GM21447 (cell line): ENCODE data around the gene KRTAP12-1.
"Not testable (repeated sequence)": the region's sequence is repeated elsewhere in the genome, so short reads cannot be mapped to it uniquely, and the experiment has no call there.

Experiments used
- ATAC-seq: cut with Tn5 transposase; IDR thresholded peaks from one replicate; pipeline ENCODE4 v1.9.1; 2021; ENCODE audit not compliant: unreplicated experiment

Gene KRTAP12-1

DNA sequence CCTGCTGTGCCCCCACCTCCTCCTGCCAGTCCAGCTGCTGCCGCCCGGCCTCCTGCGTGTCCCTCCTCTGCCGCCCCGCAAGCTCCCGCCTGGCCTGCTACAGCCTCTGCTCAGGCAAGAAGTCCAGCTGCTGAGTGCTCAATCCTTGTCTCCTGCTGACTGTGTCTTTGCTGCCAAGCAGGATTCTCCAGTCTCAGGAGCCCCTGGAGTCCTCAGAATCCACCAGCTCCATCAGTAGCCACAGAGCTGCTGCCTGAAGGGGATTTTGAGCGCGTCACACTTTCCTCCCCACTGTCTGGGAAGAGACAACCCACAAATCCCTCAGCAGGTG, 34.8 kb downstream of the KRTAP12-1 start:
- ATAC-seq = no peak

DNA sequence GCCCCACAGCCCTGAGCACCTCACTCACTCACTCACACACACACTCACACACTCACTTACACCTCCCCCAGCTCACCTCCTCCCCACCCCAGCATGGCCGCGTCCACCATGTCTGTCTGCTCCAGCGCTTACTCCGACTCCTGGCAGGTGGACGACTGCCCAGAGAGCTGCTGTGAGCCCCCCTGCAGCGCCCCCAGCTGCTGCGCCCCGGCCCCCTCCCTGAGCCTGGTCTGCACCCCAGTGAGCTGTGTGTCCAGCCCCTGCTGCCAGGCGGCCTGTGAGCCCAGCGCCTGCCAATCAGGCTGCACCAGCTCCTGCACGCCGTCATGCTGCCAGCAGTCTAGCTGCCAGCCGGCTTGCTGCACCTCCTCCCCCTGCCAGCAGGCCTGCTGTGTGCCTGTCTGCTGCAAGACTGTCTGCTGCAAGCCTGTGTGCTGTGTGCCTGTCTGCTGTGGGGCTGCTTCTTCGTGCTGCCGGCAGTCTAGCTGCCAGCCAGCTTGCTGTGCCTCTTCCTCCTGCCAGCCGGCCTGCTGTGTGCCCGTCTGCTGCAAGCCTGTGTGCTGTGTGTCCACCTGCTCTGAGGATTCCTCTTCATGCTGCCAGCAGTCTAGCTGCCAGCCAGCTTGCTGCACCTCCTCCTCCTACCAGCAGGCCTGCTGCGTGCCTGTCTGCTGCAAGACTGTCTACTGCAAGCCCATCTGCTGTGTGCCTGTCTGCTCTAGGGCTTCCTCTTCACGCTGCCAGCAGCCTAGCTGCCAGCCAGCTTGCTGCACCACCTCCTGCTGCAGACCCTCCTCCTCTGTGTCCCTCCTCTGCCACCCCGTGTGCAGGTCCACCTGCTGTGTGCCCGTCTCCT, 35.4 kb downstream of the KRTAP12-1 start, which contains the start of gene KRTAP10-11:
TSS of gene KRTAP10-11 (plus strand) at position 49 of the 856 bp plus-strand sequence. CDS start at position 94, 45 bp downstream.
- ATAC-seq = not testable (repeated sequence)

DNA sequence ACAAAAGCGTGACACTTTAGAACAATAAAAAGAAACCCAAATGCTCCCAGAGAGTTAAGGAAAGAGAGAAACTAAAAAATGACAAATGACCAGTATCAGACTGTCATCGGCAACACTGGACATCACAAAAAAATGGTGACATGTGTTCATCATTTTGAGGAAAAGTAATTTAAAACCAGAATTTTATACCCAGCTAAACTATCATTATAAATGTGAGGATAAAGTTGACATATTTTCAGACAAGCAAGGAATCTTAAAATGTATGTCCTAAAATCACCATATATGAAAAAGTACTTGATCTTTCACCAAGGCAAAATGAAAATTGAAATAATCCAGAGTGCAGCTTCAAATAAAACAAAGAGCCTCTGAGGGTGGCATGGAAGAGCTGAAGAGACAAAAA, 37.1 kb downstream of the KRTAP12-1 start:
- no peak for ATAC-seq

DNA sequence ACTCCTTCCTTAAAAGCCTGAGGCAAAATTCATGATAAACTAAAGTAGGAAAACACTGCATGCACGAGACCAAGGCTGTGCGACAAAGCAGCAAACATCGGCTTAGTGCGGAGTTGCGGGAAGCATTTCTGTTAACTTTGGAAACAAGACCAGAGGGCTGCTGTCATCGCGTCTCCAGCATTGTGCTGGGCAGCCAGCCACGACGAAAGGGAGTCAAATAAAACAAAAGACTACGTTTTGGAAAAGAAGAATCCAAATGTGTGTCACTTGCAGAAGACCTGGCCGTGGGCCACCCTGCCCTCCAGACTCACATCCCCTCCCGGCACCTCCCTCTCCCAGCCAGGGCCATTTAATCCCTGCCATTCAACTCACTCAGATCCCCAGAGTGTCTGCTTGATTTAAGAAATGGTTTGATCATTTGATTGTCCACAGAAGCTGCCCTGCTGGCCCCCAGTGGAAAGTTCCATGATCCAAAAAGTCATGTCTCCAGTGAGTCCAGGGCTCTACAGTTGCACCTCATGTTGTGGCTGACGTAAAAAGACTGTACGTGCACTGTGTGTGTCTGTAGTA, 38.1 kb downstream of the KRTAP12-1 start:
- no peak for ATAC-seq

DNA sequence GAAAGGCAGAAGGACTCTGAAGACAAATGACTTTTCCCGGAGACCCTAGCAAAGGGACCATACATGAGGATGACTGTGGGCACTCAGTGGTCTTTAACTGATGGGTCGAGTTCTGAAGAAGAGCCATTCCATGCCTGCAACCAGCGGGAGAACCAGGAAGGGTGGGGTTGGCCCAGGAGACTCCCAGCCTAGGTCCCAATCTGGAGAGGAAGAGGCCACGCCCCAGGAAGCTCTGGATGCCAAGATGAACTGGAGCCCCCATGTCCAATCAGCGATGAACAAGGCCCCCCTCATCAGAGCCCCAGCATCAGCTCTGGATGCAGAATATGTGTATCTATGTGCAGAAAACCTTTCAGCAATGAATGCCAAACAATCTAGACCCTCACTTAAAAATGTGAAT, 41.2 kb downstream of the KRTAP12-1 start:
- no peak for ATAC-seq

DNA sequence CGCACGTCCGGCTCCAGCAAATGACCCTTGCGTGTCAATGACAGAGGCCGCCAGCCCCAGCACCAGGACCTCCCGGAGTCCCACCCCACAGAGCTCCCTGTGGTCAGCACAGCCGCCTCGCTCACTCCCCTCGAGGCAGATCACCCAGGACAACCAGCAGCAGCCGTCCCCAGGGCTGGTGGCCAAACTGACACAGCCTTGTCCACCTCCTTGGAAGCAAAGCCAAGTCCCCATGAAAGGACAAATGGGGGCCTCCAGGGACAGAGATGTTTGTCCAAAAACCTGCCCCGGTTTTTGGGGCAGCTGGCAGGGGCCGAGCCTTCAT, 42.7 kb downstream of the KRTAP12-1 start:
- ATAC-seq = no peak

DNA sequence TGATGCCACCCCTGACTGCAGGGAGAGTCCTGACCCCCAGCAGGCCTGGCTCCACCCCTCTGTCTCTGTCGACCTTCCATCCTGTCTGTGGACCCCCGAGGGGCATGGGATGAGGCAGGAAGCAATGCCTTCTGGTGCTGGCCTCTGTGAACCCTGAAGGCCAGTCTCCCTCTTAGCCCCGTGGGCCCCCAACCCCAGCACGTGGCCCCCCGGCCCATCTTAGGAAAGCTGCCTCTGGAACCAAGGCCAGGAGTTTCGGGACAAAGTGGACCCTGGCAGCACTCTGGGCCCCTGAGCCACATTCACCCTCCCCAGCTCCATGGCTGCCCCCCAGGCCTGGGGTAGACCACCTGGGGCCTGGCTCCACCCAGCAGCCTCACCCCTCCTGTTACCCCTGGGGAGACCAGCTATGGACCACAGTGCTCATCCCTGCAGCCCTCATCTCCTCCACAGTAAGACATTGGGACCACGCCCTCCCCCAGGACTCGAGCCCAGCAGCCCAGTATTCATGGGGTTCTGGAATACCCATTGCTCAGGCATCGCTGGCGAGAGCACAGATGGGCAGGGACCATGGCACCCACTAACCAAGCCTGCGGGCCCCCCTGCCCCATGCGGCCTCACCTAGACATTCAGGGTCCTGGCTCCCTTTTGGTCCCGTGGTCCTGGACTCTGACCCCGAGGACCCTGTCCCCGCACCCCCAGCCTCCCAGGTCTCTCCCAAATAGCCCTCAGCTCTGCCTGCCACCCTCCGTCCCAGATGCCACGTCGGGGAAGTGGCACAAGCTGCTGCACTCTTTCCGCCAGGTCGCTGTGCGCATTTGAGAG, 43.2 kb downstream of the KRTAP12-1 start:
- not testable (repeated sequence) for ATAC-seq

DNA sequence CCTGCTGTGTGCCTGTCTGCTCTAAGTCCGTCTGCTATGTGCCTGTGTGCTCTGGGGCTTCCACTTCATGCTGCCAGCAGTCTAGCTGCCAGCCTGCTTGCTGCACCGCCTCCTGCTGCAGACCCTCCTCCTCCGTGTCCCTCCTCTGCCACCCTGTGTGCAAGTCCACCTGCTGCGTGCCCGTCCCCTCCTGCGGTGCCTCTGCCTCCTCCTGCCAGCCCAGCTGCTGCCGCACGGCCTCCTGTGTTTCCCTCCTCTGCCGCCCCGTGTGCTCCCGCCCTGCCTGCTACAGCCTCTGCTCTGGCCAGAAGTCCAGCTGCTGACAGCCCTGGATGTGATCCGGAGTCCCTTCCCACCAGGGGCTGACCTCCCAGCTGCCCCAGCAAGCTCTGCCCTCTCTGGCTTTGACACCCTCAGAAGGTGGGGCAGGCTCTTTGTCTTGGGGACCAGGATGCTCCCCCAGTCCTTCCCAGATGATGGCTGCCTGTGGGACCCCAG, 44.1 kb downstream of the KRTAP12-1 start:
- not testable (repeated sequence) for ATAC-seq

DNA sequence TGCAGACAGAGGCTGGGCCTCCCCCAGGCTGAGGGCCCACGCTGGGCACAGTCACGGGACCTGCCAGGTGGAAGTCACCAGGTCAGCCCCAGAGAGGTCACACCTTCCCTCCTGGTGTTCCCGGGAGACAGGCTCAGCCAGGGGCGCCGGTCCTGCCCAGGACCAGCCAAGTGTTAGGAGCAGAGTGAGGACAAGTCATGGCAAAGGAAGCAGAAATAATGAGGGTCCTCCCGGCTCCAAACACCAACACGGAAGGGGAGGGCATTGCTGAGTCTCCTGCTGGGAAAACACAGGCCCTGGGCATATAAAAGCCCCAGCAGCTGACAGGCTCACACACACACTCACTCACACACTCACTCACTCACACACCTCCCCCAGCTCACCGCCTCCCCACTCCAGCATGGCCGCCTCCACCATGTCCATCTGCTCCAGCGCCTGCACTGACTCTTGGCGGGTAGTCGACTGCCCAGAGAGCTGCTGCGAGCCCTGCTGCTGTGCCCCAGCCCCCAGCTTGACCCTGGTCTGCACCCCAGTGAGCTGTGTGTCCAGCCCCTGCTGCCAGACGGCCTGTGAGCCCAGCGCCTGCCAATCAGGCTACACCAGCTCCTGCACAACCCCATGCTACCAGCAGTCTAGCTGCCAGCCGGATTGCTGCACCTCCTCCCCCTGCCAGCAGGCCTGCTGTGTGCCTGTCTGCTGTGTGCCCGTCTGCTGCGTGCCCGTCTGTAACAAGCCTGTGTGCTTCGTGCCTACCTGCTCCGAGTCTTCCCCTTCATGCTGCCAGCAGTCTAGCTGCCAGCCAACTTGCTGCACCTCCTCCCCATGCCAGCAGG, 44.7 kb downstream of the KRTAP12-1 start, which contains the start of gene KRTAP10-10:
TSS of gene KRTAP10-10 (plus strand) at position 339 of the 833 bp plus-strand sequence. CDS start at position 401, 62 bp downstream.
- no peak for ATAC-seq

DNA sequence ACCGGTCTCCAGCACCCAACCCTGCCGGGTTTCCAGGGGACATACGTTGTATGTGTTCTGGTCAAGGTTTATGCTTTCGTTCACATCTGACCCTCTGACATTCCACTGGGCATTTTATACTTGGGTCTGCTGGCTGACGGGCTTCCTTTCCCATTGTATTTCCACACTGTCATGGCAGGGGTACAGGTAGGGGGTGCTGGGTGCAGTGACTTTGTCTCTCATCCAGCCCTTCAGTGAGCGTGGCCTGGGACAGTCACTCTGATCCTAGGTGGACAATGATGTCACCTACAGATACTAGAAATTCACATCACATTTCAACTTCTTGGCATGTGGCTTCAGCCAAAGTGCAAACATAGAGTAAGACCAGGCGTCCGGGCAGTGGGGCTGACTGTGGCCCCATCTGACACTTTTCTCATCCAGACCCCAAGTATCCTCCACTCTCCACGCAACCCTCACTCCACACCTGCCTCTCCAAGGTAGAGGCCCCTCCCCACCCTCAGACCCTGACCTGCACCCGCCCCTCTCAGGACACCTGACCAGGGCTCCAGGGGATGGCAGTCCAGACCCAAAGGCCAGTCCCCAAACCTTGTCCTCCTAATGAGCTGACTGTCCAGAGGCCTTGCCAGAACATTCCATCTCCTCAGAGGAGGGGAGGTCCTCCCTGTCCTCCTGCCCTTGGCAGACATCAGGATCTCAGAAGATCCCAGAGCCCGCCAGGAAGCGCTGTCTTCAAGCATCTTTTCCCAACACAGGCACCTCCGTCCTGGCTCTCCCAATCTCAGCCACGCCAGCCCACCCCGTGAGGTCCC, 45.5 kb downstream of the KRTAP12-1 start:
- no peak for ATAC-seq

DNA sequence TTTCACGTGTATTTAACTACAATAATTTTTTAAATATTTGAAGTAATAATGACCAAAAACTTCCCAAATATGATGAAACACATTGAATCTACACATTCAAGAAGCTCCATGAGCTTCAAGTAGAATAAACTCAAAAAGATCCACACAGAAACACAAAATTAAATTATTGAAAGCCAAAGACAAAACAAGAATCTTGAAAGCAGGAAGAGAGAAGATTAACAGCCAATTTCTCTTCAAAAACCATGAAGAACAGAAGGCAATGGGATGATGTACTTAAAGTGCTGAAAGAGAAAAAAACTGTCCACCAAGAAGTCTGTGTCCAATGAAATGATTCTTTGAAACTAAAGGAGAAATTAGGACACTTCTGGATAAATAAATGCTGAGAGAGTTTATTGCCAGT, 49.9 kb downstream of the KRTAP12-1 start:
- ATAC-seq = no peak
